K562 (cell line): Measurements from ENCODE around the gene PAPOLB. TPM values are rescaled to one million over a fixed set of nuclear protein-coding genes. Genes with fewer than 3 reads are reported as not detected.

Experiments
- CCNT2 ChIP-seq: IDR thresholded peaks from 2 replicates; pipeline ENCODE4 v1.6.1; 2011; ENCODE audit warnings: borderline replicate concordance, low read depth, mild to moderate bottlenecking, moderate library complexity, mixed read lengths, low read length; ENCODE audit not compliant: insufficient read length; ENCODE audit errors: extremely low read depth
- CTBP1 ChIP-seq: fragments of 450-650 bp; IDR thresholded peaks from 2 replicates; pipeline ENCODE4 v1.6.1; 2016; ENCODE audit warnings: borderline replicate concordance
- EGR1 ChIP-seq: fragments of 450-650 bp; conservative IDR thresholded peaks from 2 replicates; pipeline ENCODE4 v1.6.1; 2017; ENCODE audit warnings: mild to moderate bottlenecking
- FOXA1 ChIP-seq: fragments of 450-650 bp; IDR thresholded peaks from 2 replicates; pipeline ENCODE4 v1.6.1; 2016; ENCODE audit warnings: mild to moderate bottlenecking, borderline replicate concordance
- GMEB1 ChIP-seq: fragments of 250-450 bp; sonication (Bioruptor Pico); IDR thresholded peaks from 2 replicates; pipeline ENCODE4 v1.4.0; 2020; ENCODE audit warnings: mild to moderate bottlenecking
- HINFP ChIP-seq: fragments of 450-650 bp; conservative IDR thresholded peaks from 2 replicates; pipeline ENCODE4 v1.6.1; 2016; ENCODE audit warnings: missing genetic modification characterization, low read depth, mild to moderate bottlenecking, control low read depth, missing compliant biosample characterization
- HMG20B ChIP-seq: fragments of 250-450 bp; sonication (Bioruptor Pico); IDR thresholded peaks from 2 replicates; pipeline ENCODE4 v1.5.0; 2021; ENCODE audit warnings: mild to moderate bottlenecking
- MCM2 ChIP-seq: fragments of 450-650 bp; IDR thresholded peaks from 2 replicates; pipeline ENCODE4 v1.6.1; 2017; ENCODE audit warnings: low read depth, mild to moderate bottlenecking
- NR2C1 ChIP-seq, 2 experiments: fragments of 450-650 bp; IDR thresholded peaks; 2 replicates each; pipeline ENCODE4 v1.6.1; 2017; ENCODE audit warnings: mild to moderate bottlenecking in 2 of 2, antibody characterized with exemption in 1 of 2, inconsistent platforms in 1 of 2, missing compliant biosample characterization in 1 of 2, missing genetic modification characterization in 1 of 2
- NR2F6 ChIP-seq: fragments of 450-650 bp; formaldehyde crosslinking; IDR thresholded peaks from 2 replicates; pipeline ENCODE4 v1.4.0; 2020; ENCODE audit warnings: mild to moderate bottlenecking
- SNRNP70 ChIP-seq: fragments of 200-400 bp; formaldehyde crosslinking; optimal IDR thresholded peaks from 2 replicates; pipeline ENCODE3; 2017; ENCODE audit warnings: low read depth, low read length
- STAT6 ChIP-seq: sonication (generic); formaldehyde crosslinking; IDR thresholded peaks from 2 replicates; pipeline ENCODE4 v1.8.1; 2023; ENCODE audit warnings: mild to moderate bottlenecking, missing genetic modification reagents
- TAL1 ChIP-seq: fragments of 450-650 bp; IDR thresholded peaks from 2 replicates; pipeline ENCODE4 v1.6.1; 2016; ENCODE audit warnings: mild to moderate bottlenecking
- TCF7 ChIP-seq: sonication (generic); IDR thresholded peaks from 2 replicates; pipeline ENCODE4 v1.6.1; 2016; ENCODE audit warnings: antibody characterized with exemption, borderline replicate concordance
- XRCC5 ChIP-seq: fragments of 200-400 bp; formaldehyde crosslinking; IDR thresholded peaks from 2 replicates; pipeline ENCODE4 v1.6.1; 2017; ENCODE audit warnings: low read depth, mild to moderate bottlenecking, low read length
- ZBTB2 ChIP-seq: fragments of 450-650 bp; IDR thresholded peaks from 2 replicates; pipeline ENCODE4 v1.6.1; 2016; ENCODE audit warnings: antibody characterized with exemption
- ZKSCAN3 ChIP-seq: fragments of 250-450 bp; sonication (Bioruptor Pico); IDR thresholded peaks from 2 replicates; pipeline ENCODE4 v1.4.0; 2020
- ZNF263 ChIP-seq: sonication (generic); formaldehyde crosslinking; IDR thresholded peaks from 2 replicates; pipeline ENCODE4 v1.8.0; 2022; ENCODE audit warnings: mild to moderate bottlenecking, missing genetic modification reagents, borderline replicate concordance
- ZNF639 ChIP-seq, 2 experiments: fragments of 200-800 bp in 1 of 2; sonication (Bioruptor generic) in 1 of 2; sonication (generic) in 1 of 2; formaldehyde crosslinking in 1 of 2; IDR thresholded peaks in 1 of 2; conservative IDR thresholded peaks in 1 of 2; 2 replicates each; pipeline versions ENCODE4 v1.5.0 to v1.6.1; 2016 to 2020; ENCODE audit warnings: missing compliant biosample characterization in 1 of 2, missing genetic modification characterization in 1 of 2, missing genetic modification reagents in 1 of 2
- polyA plus RNA-seq, 8 experiments: library from polyadenylated mRNA; depleted of rRNA in 4 of 8; stranded (reverse) in 5 of 8; unstranded in 3 of 8; fragments of >200 nt; fragmentation: Nextera tagmentation in 2 of 8; fragmentation: Illumina TruSeq in 1 of 8; extraction: Ambion mirVana in 2 of 8; extraction: Trizol in 1 of 8; gene quantifications; 2 replicates each; pipeline versions ENCODE4 v1.2.1 to v1.2.3, GENCODE V29; 2011 to 2014; ENCODE audit warnings: inconsistent platforms in 1 of 8, missing spikeins in 1 of 8
- total RNA-seq, 7 experiments: library from RNA; depleted of rRNA in 6 of 7; stranded (reverse); fragments of >200 nt in 6 of 7; fragmentation: Illumina TruSeq in 2 of 7; extraction: Trizol in 2 of 7; gene quantifications; 2 replicates each; pipeline versions ENCODE4 v1.2.1 to v1.2.3, GENCODE V29; 2011 to 2021; ENCODE audit warnings: low replicate concordance in 1 of 7

Gene PAPOLB
- total and polyA plus RNA-seq, 9 of the 15 experiments (the other 6 are each of a cell fraction or from before 2014, with no cell fraction given) = 0.04 to 0.33 (median 0.16) TPM; not detected in 4

GRCh38 chr7:4883372-4884144, 21.7 kb upstream of the PAPOLB start, which contains the start of gene RADIL (continued):
- TF ChIP-seq GMEB1 (CRISPR knock-in tag) (peak; percentile 47; the same call in 1 of the 2 replicates), NR2C1 (IDR thresholded peaks at IDR 0.05) (no peak), NR2C1 (tag; IDR thresholded peaks at IDR 0.05) (no peak), TAL1 (no peak), STAT6 (CRISPR knock-in tag) (no peak), TCF7 (peak; percentile 44; the same call in 1 of the 2 replicates), EGR1 (peak; percentile 22), SNRNP70 (no peak), XRCC5 (peak; percentile 42; the same call in 1 of the 2 replicates), HINFP (tag) (no peak), HMG20B (CRISPR knock-in tag) (no peak), MCM2 (no peak), ZBTB2 (no peak), ZNF263 (CRISPR knock-in tag) (no peak), NR2F6 (CRISPR knock-in tag) (no peak), CCNT2 (peak; percentile 58), FOXA1 (no peak), CTBP1 (peak; percentile 77), ZKSCAN3 (CRISPR knock-in tag) (no peak), ZNF639 (CRISPR knock-in tag; conservative IDR thresholded peaks at IDR 0.05 in 1 of 2, IDR thresholded peaks at IDR 0.05 in 1 of 2) (no peak)
